Liver (tissue), 9 donors: ENCODE measurements around the gene MICAL1. TPM values are rescaled to one million over a fixed set of nuclear protein-coding genes. Genes with fewer than 3 reads are reported as not detected.

Experiments used
- DNase-seq: peaks from one replicate; pipeline ENCODE4 v3.0.0-alpha.2; 2017; ENCODE audit warnings: low spot score
- H3K27ac ChIP-seq, 2 donors: one replicate each; pipeline ENCODE4 v1.7.0; 2013; ENCODE audit warnings: inconsistent platforms in 2 of 2, low read length in 2 of 2, control low read depth in 1 of 2, low read depth in 1 of 2, mild to moderate bottlenecking in 1 of 2
- H3K27me3 ChIP-seq, 4 donors: one replicate each; pipeline versions ENCODE4 v1.6.1 to v1.7.0; 2013; ENCODE audit warnings: low read length in 3 of 4, inconsistent platforms in 1 of 4, mild to moderate bottlenecking in 1 of 4, moderate library complexity in 1 of 4; ENCODE audit not compliant: control insufficient read depth in 4 of 4, insufficient read depth in 4 of 4
- H3K36me3 ChIP-seq, 4 donors: one replicate each; pipeline versions ENCODE4 v1.6.1 to v1.7.0; 2013; ENCODE audit warnings: low read length in 3 of 4, mild to moderate bottlenecking in 3 of 4, low read depth in 1 of 4, moderate library complexity in 1 of 4; ENCODE audit not compliant: control insufficient read depth in 4 of 4, insufficient read depth in 3 of 4
- H3K4me1 ChIP-seq, 4 donors: one replicate each; pipeline versions ENCODE4 v1.6.1 to v1.7.0; 2013; ENCODE audit warnings: low read length in 3 of 4, mild to moderate bottlenecking in 3 of 4, moderate library complexity in 1 of 4; ENCODE audit not compliant: control insufficient read depth in 4 of 4, insufficient read depth in 4 of 4
- H3K4me3 ChIP-seq, 3 donors: one replicate each; pipeline versions ENCODE4 v1.6.1 to v1.7.0; 2013; ENCODE audit warnings: low read length in 3 of 3, control low read depth in 1 of 3, low read depth in 1 of 3, mild to moderate bottlenecking in 1 of 3
- H3K9ac ChIP-seq, 2 donors: one replicate each; pipeline ENCODE4 v1.7.0; 2013; ENCODE audit warnings: low read length in 2 of 2, mild to moderate bottlenecking in 2 of 2, moderate library complexity in 2 of 2, control low read depth in 1 of 2, low read depth in 1 of 2
- H3K9me3 ChIP-seq, 4 donors: one replicate each; pipeline versions ENCODE4 v1.6.1 to v1.7.0; 2013; ENCODE audit warnings: low read length in 3 of 4; ENCODE audit not compliant: control insufficient read depth in 4 of 4
- EGR1 ChIP-seq, 2 donors: IDR thresholded peaks; 2 replicates each; pipeline ENCODE4 v1.6.1; 2016 to 2018; ENCODE audit warnings: antibody characterized with exemption in 2 of 2, low read depth in 2 of 2
- FOXA1 ChIP-seq: IDR thresholded peaks from 2 replicates; pipeline ENCODE4 v1.6.1; 2016; ENCODE audit warnings: antibody characterized with exemption
- FOXA2 ChIP-seq: IDR thresholded peaks from 2 replicates; pipeline ENCODE4 v1.6.1; 2016; ENCODE audit warnings: antibody characterized with exemption
- GABPA ChIP-seq, 2 donors: IDR thresholded peaks in 1 of 2; conservative IDR thresholded peaks in 1 of 2; 2 replicates each; pipeline ENCODE4 v1.6.1; 2016; ENCODE audit warnings: antibody characterized with exemption in 2 of 2, mild to moderate bottlenecking in 1 of 2, moderate library complexity in 1 of 2
- HNF4A ChIP-seq, 2 donors: conservative IDR thresholded peaks; 2 replicates each; pipeline ENCODE4 v1.6.1; 2016; ENCODE audit warnings: antibody characterized with exemption in 2 of 2, mild to moderate bottlenecking in 2 of 2
- HNF4G ChIP-seq: IDR thresholded peaks from 2 replicates; pipeline ENCODE4 v1.6.1; 2016; ENCODE audit warnings: antibody characterized with exemption
- JUND ChIP-seq, 2 donors: IDR thresholded peaks; 2 replicates each; pipeline ENCODE4 v1.6.1; 2016; ENCODE audit warnings: antibody characterized with exemption in 2 of 2
- NR2F2 ChIP-seq: IDR thresholded peaks from 2 replicates; pipeline ENCODE4 v1.6.1; 2016; ENCODE audit warnings: antibody characterized with exemption
- RAD21 ChIP-seq, 2 donors: IDR thresholded peaks; 2 replicates each; pipeline ENCODE4 v1.6.1; 2016; ENCODE audit warnings: antibody characterized with exemption in 2 of 2, mild to moderate bottlenecking in 2 of 2
- RXRA ChIP-seq, 2 donors: IDR thresholded peaks; 2 replicates each; pipeline ENCODE4 v1.6.1; 2017 to 2018; ENCODE audit warnings: antibody characterized with exemption in 2 of 2, mild to moderate bottlenecking in 1 of 2
- SP1 ChIP-seq: IDR thresholded peaks from 2 replicates; pipeline ENCODE4 v1.6.1; 2018; ENCODE audit warnings: antibody characterized with exemption, mild to moderate bottlenecking
- TAF1 ChIP-seq: conservative IDR thresholded peaks from 2 replicates; pipeline ENCODE4 v1.6.1; 2016; ENCODE audit warnings: antibody characterized with exemption, mild to moderate bottlenecking
- YY1 ChIP-seq: IDR thresholded peaks from 2 replicates; pipeline ENCODE4 v1.6.1; 2016; ENCODE audit warnings: antibody characterized with exemption, mild to moderate bottlenecking
- WGBS: extraction: QIAGEN DNeasy Blood & Tissue Kit; methylation state at CpG from one replicate; pipeline ENCODE4 v1.1.7; 2013; 5-methylcytosine and 5-hydroxymethylcytosine counted together
- polyA plus RNA-seq, 2 donors: library from polyadenylated mRNA; stranded (reverse) in 1 of 2; unstranded in 1 of 2; fragments of 200-250 nt in 1 of 2; fragments of >200 nt in 1 of 2; fragmentation: Nextera tagmentation in 1 of 2; extraction: Ambion mirVana in 1 of 2; gene quantifications; one replicate each; pipeline versions ENCODE4 v1.2.1 to v1.2.3, GENCODE V29; 2013 to 2015
- total RNA-seq, 2 donors: library from RNA; depleted of rRNA; stranded (reverse); fragments of >200 nt; gene quantifications; one replicate each; pipeline ENCODE4 v1.2.3, GENCODE V29; 2014
- TF ChIP-seq, protein P1 (sequence below): IDR thresholded peaks from 2 replicates; pipeline ENCODE4 v1.6.1; 2016; ENCODE audit warnings: antibody characterized with exemption
- TF ChIP-seq, protein P2 (sequence below): IDR thresholded peaks from 2 replicates; pipeline ENCODE4 v1.6.1; 2016; ENCODE audit warnings: antibody characterized with exemption
- TF ChIP-seq, protein P3 (sequence below): IDR thresholded peaks from 2 replicates; pipeline ENCODE4 v1.6.1; 2016; ENCODE audit warnings: antibody characterized with exemption, mild to moderate bottlenecking
- TF ChIP-seq, protein P4 (sequence below): IDR thresholded peaks from 2 replicates; pipeline ENCODE4 v1.6.1; 2016; ENCODE audit warnings: antibody characterized with exemption
- TF ChIP-seq, protein P5 (sequence below): fragments of 150-350 bp; IDR thresholded peaks from 2 replicates; pipeline ENCODE4 v1.5.1; 2017; ENCODE audit warnings: improper control_type of control experiment, low read depth, low read length; ENCODE audit not compliant: missing input control
- donor health status: healthy.
- donor health status: healthy.
- donor health status: healthy.
- donor health status: healthy.
- donor health status: healthy.

MICAL1 gene
- total and polyA plus RNA-seq, 4 donors = 1.8 to 4.9 (median 3.3) TPM

DNA sequence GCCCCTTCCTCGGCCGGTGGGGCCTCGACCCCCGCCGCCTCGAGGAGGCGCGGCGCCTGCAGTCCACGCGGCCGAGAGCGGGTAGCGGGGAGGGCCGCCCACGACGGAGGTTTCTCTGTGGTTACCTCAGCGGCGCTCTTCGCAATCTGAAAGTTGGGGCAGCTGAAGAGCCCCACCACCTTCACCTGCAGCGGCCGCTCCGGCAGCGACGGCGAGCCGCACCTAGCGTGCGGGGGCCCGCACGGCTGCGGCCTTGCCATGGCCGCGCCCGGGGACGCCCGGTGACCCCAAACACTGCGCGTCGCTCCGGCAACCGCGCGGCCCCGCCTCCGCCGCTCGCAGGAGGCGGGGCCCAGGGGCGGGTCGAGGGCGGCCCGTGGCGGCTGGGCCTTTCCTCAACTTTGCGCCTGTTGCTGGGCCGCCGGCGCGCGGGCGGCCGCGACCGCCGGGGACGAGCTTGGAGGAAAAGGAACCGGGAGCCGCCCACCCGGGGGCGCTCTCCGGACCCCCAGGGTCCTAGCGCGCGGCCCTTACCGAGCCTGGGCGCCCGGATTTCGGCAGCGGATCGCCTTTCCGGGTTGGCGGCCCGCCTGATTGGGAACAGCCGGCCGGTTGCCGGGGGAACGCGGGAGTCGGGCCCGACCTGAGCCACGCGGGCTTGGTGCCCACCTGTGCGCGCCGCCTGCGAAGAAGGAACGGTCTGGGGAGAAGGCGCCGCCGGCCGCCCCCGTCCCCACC, 15.1 kb downstream of the MICAL1 start, which contains the start of the genes PPIL6 and SMPD2:
Gene PPIL6 (minus strand): TSS at position 298 of the 738 bp plus-strand sequence. CDS start 38 bp downstream, at position 260.
Gene SMPD2 (plus strand): TSS at position 394 of the 738 bp plus-strand sequence. CDS start 398 bp downstream, outside the sequence.
- peak; percentile 89 for DNase-seq

DNA sequence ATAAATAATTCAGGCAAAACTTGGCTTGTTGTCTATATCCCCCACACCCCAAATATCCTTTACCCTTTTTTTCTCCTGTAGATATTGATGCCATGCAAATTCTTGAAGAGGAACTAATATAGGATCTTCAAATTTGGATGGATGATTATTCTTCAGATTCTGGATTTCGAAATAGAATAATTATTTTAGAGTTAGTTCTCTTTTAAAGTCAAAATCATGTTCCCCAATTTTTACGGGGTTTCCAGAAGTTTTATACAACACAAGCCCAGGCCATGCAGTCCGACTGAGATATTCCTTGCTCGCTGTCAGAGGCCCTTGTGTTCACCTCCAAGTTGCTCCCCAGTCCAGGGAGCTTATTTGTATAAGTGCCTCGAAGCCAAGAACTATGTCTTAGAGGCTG, 19.5 kb downstream of the MICAL1 start:
- Histone ChIP-seq H3K36me3 (no peaks in the 10 kb centered on the region), H3K9me3 (no peaks in the 10 kb centered on the region), H3K4me1 (peaks cover 0 to 5% (median 2%) of the 10 kb centered on the region in 4 donors), H3K9ac (no peak overlapping the region), H3K27me3 (no peaks in the 10 kb centered on the region), H3K27ac (no peak overlapping the region), H3K4me3 (no peak overlapping the region)
- DNase-seq = no peak
- TF ChIP-seq RAD21 (IDR thresholded peaks at IDR 0.05) (no peak), RXRA (IDR thresholded peaks at IDR 0.05) (no peak), GABPA (IDR thresholded peaks at IDR 0.05 in 1 of 2, conservative IDR thresholded peaks at IDR 0.05 in 1 of 2) (no peak), TAF1 (no peak), FOXA1 (no peak), YY1 (no peak), FOXA2 (no peak), SP1 (no peak), HNF4A (conservative IDR thresholded peaks at IDR 0.05) (no peak), NR2F2 (no peak), EGR1 (IDR thresholded peaks at IDR 0.05; ENCODE audit: low read depth in 2 of 2) (no peak), HNF4G (no peak), JUND (IDR thresholded peaks at IDR 0.05) (no peak)
- TF ChIP-seq, protein P1, sequence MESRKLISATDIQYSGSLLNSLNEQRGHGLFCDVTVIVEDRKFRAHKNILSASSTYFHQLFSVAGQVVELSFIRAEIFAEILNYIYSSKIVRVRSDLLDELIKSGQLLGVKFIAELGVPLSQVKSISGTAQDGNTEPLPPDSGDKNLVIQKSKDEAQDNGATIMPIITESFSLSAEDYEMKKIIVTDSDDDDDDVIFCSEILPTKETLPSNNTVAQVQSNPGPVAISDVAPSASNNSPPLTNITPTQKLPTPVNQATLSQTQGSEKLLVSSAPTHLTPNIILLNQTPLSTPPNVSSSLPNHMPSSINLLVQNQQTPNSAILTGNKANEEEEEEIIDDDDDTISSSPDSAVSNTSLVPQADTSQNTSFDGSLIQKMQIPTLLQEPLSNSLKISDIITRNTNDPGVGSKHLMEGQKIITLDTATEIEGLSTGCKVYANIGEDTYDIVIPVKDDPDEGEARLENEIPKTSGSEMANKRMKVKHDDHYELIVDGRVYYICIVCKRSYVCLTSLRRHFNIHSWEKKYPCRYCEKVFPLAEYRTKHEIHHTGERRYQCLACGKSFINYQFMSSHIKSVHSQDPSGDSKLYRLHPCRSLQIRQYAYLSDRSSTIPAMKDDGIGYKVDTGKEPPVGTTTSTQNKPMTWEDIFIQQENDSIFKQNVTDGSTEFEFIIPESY = no peak
- TF ChIP-seq, protein P2, sequence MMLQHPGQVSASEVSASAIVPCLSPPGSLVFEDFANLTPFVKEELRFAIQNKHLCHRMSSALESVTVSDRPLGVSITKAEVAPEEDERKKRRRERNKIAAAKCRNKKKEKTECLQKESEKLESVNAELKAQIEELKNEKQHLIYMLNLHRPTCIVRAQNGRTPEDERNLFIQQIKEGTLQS = no peak
- TF ChIP-seq, protein P3, sequence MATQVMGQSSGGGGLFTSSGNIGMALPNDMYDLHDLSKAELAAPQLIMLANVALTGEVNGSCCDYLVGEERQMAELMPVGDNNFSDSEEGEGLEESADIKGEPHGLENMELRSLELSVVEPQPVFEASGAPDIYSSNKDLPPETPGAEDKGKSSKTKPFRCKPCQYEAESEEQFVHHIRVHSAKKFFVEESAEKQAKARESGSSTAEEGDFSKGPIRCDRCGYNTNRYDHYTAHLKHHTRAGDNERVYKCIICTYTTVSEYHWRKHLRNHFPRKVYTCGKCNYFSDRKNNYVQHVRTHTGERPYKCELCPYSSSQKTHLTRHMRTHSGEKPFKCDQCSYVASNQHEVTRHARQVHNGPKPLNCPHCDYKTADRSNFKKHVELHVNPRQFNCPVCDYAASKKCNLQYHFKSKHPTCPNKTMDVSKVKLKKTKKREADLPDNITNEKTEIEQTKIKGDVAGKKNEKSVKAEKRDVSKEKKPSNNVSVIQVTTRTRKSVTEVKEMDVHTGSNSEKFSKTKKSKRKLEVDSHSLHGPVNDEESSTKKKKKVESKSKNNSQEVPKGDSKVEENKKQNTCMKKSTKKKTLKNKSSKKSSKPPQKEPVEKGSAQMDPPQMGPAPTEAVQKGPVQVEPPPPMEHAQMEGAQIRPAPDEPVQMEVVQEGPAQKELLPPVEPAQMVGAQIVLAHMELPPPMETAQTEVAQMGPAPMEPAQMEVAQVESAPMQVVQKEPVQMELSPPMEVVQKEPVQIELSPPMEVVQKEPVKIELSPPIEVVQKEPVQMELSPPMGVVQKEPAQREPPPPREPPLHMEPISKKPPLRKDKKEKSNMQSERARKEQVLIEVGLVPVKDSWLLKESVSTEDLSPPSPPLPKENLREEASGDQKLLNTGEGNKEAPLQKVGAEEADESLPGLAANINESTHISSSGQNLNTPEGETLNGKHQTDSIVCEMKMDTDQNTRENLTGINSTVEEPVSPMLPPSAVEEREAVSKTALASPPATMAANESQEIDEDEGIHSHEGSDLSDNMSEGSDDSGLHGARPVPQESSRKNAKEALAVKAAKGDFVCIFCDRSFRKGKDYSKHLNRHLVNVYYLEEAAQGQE = no peak
- TF ChIP-seq, protein P4, sequence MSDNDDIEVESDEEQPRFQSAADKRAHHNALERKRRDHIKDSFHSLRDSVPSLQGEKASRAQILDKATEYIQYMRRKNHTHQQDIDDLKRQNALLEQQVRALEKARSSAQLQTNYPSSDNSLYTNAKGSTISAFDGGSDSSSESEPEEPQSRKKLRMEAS = no peak
- TF ChIP-seq, protein P5, sequence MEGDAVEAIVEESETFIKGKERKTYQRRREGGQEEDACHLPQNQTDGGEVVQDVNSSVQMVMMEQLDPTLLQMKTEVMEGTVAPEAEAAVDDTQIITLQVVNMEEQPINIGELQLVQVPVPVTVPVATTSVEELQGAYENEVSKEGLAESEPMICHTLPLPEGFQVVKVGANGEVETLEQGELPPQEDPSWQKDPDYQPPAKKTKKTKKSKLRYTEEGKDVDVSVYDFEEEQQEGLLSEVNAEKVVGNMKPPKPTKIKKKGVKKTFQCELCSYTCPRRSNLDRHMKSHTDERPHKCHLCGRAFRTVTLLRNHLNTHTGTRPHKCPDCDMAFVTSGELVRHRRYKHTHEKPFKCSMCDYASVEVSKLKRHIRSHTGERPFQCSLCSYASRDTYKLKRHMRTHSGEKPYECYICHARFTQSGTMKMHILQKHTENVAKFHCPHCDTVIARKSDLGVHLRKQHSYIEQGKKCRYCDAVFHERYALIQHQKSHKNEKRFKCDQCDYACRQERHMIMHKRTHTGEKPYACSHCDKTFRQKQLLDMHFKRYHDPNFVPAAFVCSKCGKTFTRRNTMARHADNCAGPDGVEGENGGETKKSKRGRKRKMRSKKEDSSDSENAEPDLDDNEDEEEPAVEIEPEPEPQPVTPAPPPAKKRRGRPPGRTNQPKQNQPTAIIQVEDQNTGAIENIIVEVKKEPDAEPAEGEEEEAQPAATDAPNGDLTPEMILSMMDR = no peak
- WGBS = 93% methylated on average over 5 of the region's 5 CpGs

More for the DNA sequence above, 15.1 kb downstream of the MICAL1 start, which contains the start of the genes PPIL6 and SMPD2:
- WGBS = under 1% methylated on average over 102 of the region's 102 CpGs
- Histone ChIP-seq H3K36me3 (peaks cover 0 to 3% (median 2%) of the 10 kb centered on the region in 4 donors), H3K9ac (peak within 1 kb of the TSS; percentile 12 to 65), H3K4me3 (peak within 1 kb of the TSS; percentile 75 to 82 (median 78)), H3K27ac (peak within 1 kb of the TSS; percentile 55 to 73), H3K9me3 (no peaks in the 10 kb centered on the region), H3K4me1 (peaks cover 2 to 12% (median 5%) of the 10 kb centered on the region in 4 donors), H3K27me3 (no peaks in the 10 kb centered on the region)
- TF ChIP-seq, protein P5 = peak; percentile 12
- peak; percentile 25 for TF ChIP-seq SP1
- TF ChIP-seq YY1 = no peak
